PFSK-1 (cell line): ENCODE data around the gene ABI1.

Experiments used
- FOXP2 ChIP-seq: optimal IDR thresholded peaks from 2 replicates; pipeline ENCODE3; 2011; ENCODE audit warnings: borderline replicate concordance, control low read depth, inconsistent platforms; ENCODE audit not compliant: insufficient read depth; ENCODE audit errors: extremely low read length, extremely low read depth
- POLR2AphosphoS5 ChIP-seq: IDR thresholded peaks from 2 replicates; pipeline ENCODE4 v1.6.1; 2012; ENCODE audit warnings: low read depth, mild to moderate bottlenecking, control low read depth, low read length, moderate library complexity
- REST ChIP-seq, 2 experiments: IDR thresholded peaks; 2 replicates each; pipeline versions ENCODE4 v1.6.1 to v1.8.0; 2011 to 2012; ENCODE audit warnings: low read depth in 2 of 2, low read length in 2 of 2, control low read depth in 1 of 2, inconsistent platforms in 1 of 2, mild to moderate bottlenecking in 1 of 2, moderate library complexity in 1 of 2; ENCODE audit not compliant: insufficient read depth in 1 of 2
- SIN3A ChIP-seq: IDR thresholded peaks from 2 replicates; pipeline ENCODE4 v1.6.1; 2012; ENCODE audit warnings: mild to moderate bottlenecking, low read length, moderate library complexity, borderline replicate concordance; ENCODE audit not compliant: insufficient read depth
- TAF1 ChIP-seq: IDR thresholded peaks from 2 replicates; pipeline ENCODE4 v1.6.1; 2012; ENCODE audit warnings: low read length, control low read depth, borderline replicate concordance; ENCODE audit not compliant: insufficient read depth

GRCh38 chr10:26802527-26802926, 58.2 kb downstream of the ABI1 start:
- no peak for TF ChIP-seq POLR2AphosphoS5
- TF ChIP-seq TAF1, result no peak
- no peak for TF ChIP-seq REST (IDR thresholded peaks at IDR 0.05; ENCODE audit: insufficient read depth in 1 of 2, low read depth in 2 of 2, low read length in 2 of 2)
- no peak for TF ChIP-seq SIN3A
- no peak for TF ChIP-seq FOXP2
